Measurements from ENCODE around the gene ZACN. TPM values are rescaled to one million over a fixed set of nuclear protein-coding genes. Genes with fewer than 3 reads are reported as not detected.
"Not testable (repeated sequence)": the region's sequence is repeated elsewhere in the genome, so short reads cannot be mapped to it uniquely, and the experiment has no call there.

ZACN gene
- total RNA-seq, 4 donors from 2014 or later = not detected

DNA sequence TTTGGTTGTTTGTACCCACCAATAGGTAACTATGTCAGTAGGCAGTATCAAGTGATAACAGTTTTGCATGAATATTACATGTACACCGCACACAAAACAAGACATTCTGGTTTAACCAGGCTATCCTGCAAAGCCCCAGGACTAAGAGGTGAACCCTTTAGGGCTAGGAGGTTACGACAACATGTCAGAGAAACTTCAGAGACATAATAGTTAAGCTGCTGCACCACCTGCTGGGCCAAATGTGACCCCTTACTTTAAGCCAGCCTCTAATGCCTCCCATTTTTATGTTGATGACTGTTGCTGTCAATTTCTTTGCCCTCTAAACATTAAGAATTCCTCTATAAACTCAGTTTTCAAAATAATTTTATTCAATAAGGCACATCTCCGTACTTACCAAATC is 22.1 kb upstream of the ZACN start:
- 47 to 59% methylated on average over 3 of the region's 3 CpGs for WGBS, 2 donors
- peak overlapping the region in 3 of 4 donors; percentile 24 to 93 (median 68) for H3K27ac ChIP-seq
- no peaks in the 10 kb centered on the region for H3K9me3 ChIP-seq
- H3K4me3 ChIP-seq = no peak overlapping the region
- no peaks in the 10 kb centered on the region for H3K27me3 ChIP-seq
- TF ChIP-seq, protein P1, sequence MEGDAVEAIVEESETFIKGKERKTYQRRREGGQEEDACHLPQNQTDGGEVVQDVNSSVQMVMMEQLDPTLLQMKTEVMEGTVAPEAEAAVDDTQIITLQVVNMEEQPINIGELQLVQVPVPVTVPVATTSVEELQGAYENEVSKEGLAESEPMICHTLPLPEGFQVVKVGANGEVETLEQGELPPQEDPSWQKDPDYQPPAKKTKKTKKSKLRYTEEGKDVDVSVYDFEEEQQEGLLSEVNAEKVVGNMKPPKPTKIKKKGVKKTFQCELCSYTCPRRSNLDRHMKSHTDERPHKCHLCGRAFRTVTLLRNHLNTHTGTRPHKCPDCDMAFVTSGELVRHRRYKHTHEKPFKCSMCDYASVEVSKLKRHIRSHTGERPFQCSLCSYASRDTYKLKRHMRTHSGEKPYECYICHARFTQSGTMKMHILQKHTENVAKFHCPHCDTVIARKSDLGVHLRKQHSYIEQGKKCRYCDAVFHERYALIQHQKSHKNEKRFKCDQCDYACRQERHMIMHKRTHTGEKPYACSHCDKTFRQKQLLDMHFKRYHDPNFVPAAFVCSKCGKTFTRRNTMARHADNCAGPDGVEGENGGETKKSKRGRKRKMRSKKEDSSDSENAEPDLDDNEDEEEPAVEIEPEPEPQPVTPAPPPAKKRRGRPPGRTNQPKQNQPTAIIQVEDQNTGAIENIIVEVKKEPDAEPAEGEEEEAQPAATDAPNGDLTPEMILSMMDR (IDR thresholded peaks at IDR 0.05) = peak in 4 of 6 experiments; percentile 40 to 71 (median 52)
- no peak for TF ChIP-seq POLR2A (IDR thresholded peaks at IDR 0.05)
- peaks cover 15 to 57% (median 18%) of the 10 kb centered on the region in 3 donors for H3K4me1 ChIP-seq
- peaks cover 29 to 99% (median 43%) of the 10 kb centered on the region in 3 donors for H3K36me3 ChIP-seq
- intact Hi-C loops (cut with DNase I) = no loop called here
- DNase-seq = no peak

- intact Hi-C loops (cut with DNase I); H3K4me3 ChIP-seq; DNase-seq; H3K27me3 ChIP-seq; H3K9me3 ChIP-seq; H3K27ac ChIP-seq: not testable (repeated sequence)
- Histone ChIP-seq H3K4me1 (peaks cover 15 to 43% (median 17%) of the 10 kb centered on the region in 3 donors), H3K36me3 (peaks cover 31 to 98% (median 51%) of the 10 kb centered on the region in 3 donors)
- WGBS, 2 donors = 75 to 96% methylated on average over 6 of the region's 6 CpGs
Observed at GRCh38 chr17:76058264-76058663, 20.7 kb upstream of the ZACN start.

DNA sequence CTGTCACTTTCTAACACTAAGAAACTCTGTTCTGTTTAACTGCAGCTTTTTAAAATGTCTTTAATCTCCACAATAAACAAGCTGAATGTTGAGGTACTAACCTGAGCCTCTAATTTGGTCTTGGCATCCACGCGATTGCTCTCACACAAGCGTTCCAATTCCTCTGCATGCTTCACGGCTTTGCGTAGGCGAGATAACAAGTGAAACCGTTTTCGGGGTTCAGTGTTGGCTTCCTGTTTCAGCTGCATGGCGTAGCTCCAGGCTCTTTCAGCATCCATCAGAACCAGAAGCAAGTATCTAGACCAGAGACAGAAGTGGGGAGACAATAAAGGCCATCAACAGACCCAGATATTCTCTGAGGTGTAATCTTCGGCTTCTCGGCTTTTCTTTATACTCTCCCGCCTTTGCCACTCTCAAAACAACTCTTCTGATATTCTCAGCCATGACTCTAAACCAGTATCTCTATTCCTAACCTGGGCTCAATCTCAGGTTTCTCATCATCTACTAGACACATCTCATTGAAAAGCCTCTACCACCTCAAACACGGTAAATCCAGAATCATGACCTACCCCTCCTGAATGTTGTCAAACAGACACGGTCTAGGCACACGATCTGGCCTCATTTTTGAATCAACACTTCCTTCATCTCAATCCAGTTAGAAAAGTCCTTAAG is 15.0 kb upstream of the ZACN start:
- TF ChIP-seq POLR2A (IDR thresholded peaks at IDR 0.05) = no peak
- TF ChIP-seq, protein P1 (IDR thresholded peaks at IDR 0.05) = no peak
- intact Hi-C loops (cut with DNase I) = no loop called here
- Histone ChIP-seq H3K4me1 (peaks cover 0 to 14% (median 0%) of the 10 kb centered on the region in 3 donors), H3K4me3 (no peak overlapping the region), H3K9me3 (no peaks in the 10 kb centered on the region), H3K36me3 (peaks cover 30 to 98% (median 72%) of the 10 kb centered on the region in 3 donors), H3K27me3 (no peaks in the 10 kb centered on the region), H3K27ac (no peak overlapping the region)
- no peak for DNase-seq
- WGBS, 2 donors = 67 to 69% methylated on average over 15 of the region's 15 CpGs

GRCh38 chr17:76065775-76066174 is 13.2 kb upstream of the ZACN start:
- H3K36me3 ChIP-seq = peaks cover 26 to 91% (median 56%) of the 10 kb centered on the region in 3 donors
- WGBS, 2 donors = 51 to 72% methylated on average over 3 to 4 of the region's 4 CpGs
- no peaks in the 10 kb centered on the region for H3K9me3 ChIP-seq
- no peaks in the 10 kb centered on the region for H3K27me3 ChIP-seq
- H3K4me1 ChIP-seq = peaks cover 4 to 32% (median 11%) of the 10 kb centered on the region in 3 donors
- TF ChIP-seq POLR2A (IDR thresholded peaks at IDR 0.05) = no peak
- TF ChIP-seq, protein P1 (IDR thresholded peaks at IDR 0.05) = no peak
- DNase-seq = no peak
- H3K27ac ChIP-seq = no peak overlapping the region
- intact Hi-C loops (cut with DNase I) = no loop called here
- no peak overlapping the region for H3K4me3 ChIP-seq

DNA sequence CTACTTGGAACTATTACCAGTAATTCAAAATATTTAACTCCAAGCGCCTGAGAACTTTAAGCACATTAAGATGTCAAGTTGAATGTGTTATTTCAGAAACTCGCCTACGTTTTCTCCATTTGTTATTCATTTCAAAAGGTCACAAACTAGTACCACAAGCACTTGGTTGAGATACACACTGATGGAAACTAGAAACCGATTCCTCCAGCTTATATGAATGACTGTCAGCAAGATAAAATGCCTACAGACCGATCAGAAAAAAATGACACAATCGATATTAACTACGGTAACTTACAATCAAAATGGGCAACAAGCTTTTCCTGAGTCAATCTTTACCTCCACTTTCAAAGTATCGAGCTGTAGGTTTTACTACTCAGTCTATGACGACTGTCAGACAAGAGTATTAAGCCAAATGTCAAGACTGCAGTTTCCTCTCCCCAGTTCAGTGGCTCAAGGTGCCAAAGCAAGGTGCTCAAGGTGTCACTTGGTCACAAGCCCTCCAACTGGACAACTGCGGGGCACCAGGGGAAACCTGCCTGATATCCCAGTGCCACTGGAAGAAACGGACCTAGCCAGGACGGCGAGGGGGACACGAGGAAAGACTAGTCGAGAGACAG is 7.3 kb upstream of the ZACN start:
- 5 to 9% methylated on average over 13 to 14 of the region's 15 CpGs for WGBS, 2 donors
- H3K27ac ChIP-seq = peak overlapping the region; percentile 79 to 86 (median 84)
- H3K36me3 ChIP-seq = peaks cover 0 to 34% (median 20%) of the 10 kb centered on the region in 3 donors
- H3K9me3 ChIP-seq = no peaks in the 10 kb centered on the region
- H3K4me3 ChIP-seq = peak overlapping the region; percentile 52 to 90 (median 72)
- TF ChIP-seq POLR2A (IDR thresholded peaks at IDR 0.05) = no peak
- TF ChIP-seq, protein P1 (IDR thresholded peaks at IDR 0.05) = no peak
- peaks cover 36 to 71% (median 44%) of the 10 kb centered on the region in 3 donors for H3K4me1 ChIP-seq
- intact Hi-C loops (cut with DNase I) = no loop called here
- H3K27me3 ChIP-seq = peaks cover 16 to 34% (median 29%) of the 10 kb centered on the region in 4 donors
- no peak for DNase-seq

Measured in esophagus squamous epithelium (tissue), 5 donors.